ENCODE measurements around the gene EHHADH. TPM values are rescaled to one million over a fixed set of nuclear protein-coding genes. Genes with fewer than 3 reads are reported as not detected.
A peak's percentile ranks its signal among the peaks of the same experiment; 100 is the strongest.
"Not testable (repeated sequence)": the region's sequence is repeated elsewhere in the genome, so short reads cannot be mapped to it uniquely, and the experiment has no call there.

EHHADH gene
- 6.6 TPM for polyA plus RNA-seq (2013)

GRCh38 chr3:185253645-185254410 is at the start of gene EHHADH:
Gene EHHADH (minus strand): TSS chr3:185254049. CDS start chr3:185254022, 27 bp downstream.
- CTCF ChIA-PET = interaction anchor here (1.2 kb wide), 1 partner anchor 17 kb away, joined by 3 read pairs; no protein-coding TSS in a partner anchor
- Histone ChIP-seq H3K4me1 (ENCODE audit: control extremely low read depth in 1 of 4, control insufficient read depth in 4 of 4, insufficient read depth in 4 of 4, low read length in 3 of 4) (peaks cover 0 to 3% (median under 1%) of the 10 kb centered on the region in 4 experiments), H3K36me3 (ENCODE audit: control insufficient read depth in 4 of 4, insufficient read depth in 4 of 4, low read length in 3 of 4) (no peaks in the 10 kb centered on the region), H3K4me3 (ENCODE audit: control insufficient read depth in 1 of 7, extremely low read depth in 1 of 7, insufficient read depth in 4 of 7, low read depth in 2 of 7, low read length in 6 of 7) (peak within 1 kb of the TSS; percentile 56 to 93 (median 79)), H3K27ac (ENCODE audit: insufficient read depth in 1 of 2, low read depth in 1 of 2, low read length in 2 of 2, poor library complexity in 1 of 2, severe bottlenecking in 2 of 2) (peak within 1 kb of the TSS in 1 of 2 experiments; percentile 66), H3K9me3 (ENCODE audit: control extremely low read depth in 1 of 5, control insufficient read depth in 4 of 5, insufficient read depth in 2 of 5, low read depth in 1 of 5, low read length in 4 of 5) (peaks cover 0 to 3% (median 0%) of the 10 kb centered on the region in 5 experiments), H3K27me3 (replicated peaks in 2 of 5; ENCODE audit: control insufficient read depth in 4 of 5, insufficient read depth in 5 of 5, low read length in 4 of 5) (no peaks in the 10 kb centered on the region)
- 3% methylated on average over 46 of the region's 53 CpGs for WGBS (ENCODE audit: insufficient coverage)
- DNase-seq = peak; percentile 54 to 80 (median 63)
- POLR2A ChIA-PET = no interaction called here

- peak in 1 of 3 donors; percentile 13 for DNase-seq
- 100% methylated on average over 6 of the region's 10 CpGs for WGBS (ENCODE audit: insufficient coverage)
- H3K9me3 ChIP-seq (ENCODE audit: control extremely low read depth in 1 of 5, control insufficient read depth in 4 of 5, insufficient read depth in 2 of 5, low read depth in 1 of 5, low read length in 4 of 5); H3K27ac ChIP-seq (ENCODE audit: insufficient read depth in 1 of 2, low read depth in 1 of 2, low read length in 2 of 2, poor library complexity in 1 of 2, severe bottlenecking in 2 of 2); POLR2A ChIA-PET; H3K36me3 ChIP-seq (ENCODE audit: control insufficient read depth in 4 of 4, insufficient read depth in 4 of 4, low read length in 3 of 4); H3K27me3 ChIP-seq (replicated peaks in 2 of 5; ENCODE audit: control insufficient read depth in 4 of 5, insufficient read depth in 5 of 5, low read length in 4 of 5); H3K4me3 ChIP-seq (ENCODE audit: control insufficient read depth in 1 of 7, extremely low read depth in 1 of 7, insufficient read depth in 4 of 7, low read depth in 2 of 7, low read length in 6 of 7); H3K4me1 ChIP-seq (ENCODE audit: control extremely low read depth in 1 of 4, control insufficient read depth in 4 of 4, insufficient read depth in 4 of 4, low read length in 3 of 4): not testable (repeated sequence)
- CTCF ChIA-PET = interaction anchor here (1.7 kb wide), 1 partner anchor 8 kb away, joined by 4 read pairs; no protein-coding TSS in a partner anchor
These were observed 46.1 kb upstream of the EHHADH start for GRCh38 chr3:185299918-185300426.

GRCh38 chr3:185297867-185298266 is 44.0 kb upstream of the EHHADH start:
- WGBS (ENCODE audit: insufficient coverage) = 40% methylated on average over 3 of the region's 3 CpGs
- ChIA-PET POLR2A (no interaction called here), CTCF (no interaction called here)
- H3K4me1 ChIP-seq (ENCODE audit: control extremely low read depth in 1 of 4, control insufficient read depth in 4 of 4, insufficient read depth in 4 of 4, low read length in 3 of 4) = peaks cover 0 to 6% (median 0%) of the 10 kb centered on the region in 4 experiments
- peak; percentile 18 to 76 (median 53) for DNase-seq
- no peak overlapping the region for H3K27ac ChIP-seq (ENCODE audit: insufficient read depth in 1 of 2, low read depth in 1 of 2, low read length in 2 of 2, poor library complexity in 1 of 2, severe bottlenecking in 2 of 2)
- no peaks in the 10 kb centered on the region for H3K9me3 ChIP-seq (ENCODE audit: control extremely low read depth in 1 of 5, control insufficient read depth in 4 of 5, insufficient read depth in 2 of 5, low read depth in 1 of 5, low read length in 4 of 5)
- H3K4me3 ChIP-seq (ENCODE audit: control insufficient read depth in 1 of 7, extremely low read depth in 1 of 7, insufficient read depth in 4 of 7, low read depth in 2 of 7, low read length in 6 of 7) = no peak overlapping the region
- no peaks in the 10 kb centered on the region for H3K27me3 ChIP-seq (replicated peaks in 2 of 5; ENCODE audit: control insufficient read depth in 4 of 5, insufficient read depth in 5 of 5, low read length in 4 of 5)
- peaks cover 0 to 2% (median 0%) of the 10 kb centered on the region in 4 experiments for H3K36me3 ChIP-seq (ENCODE audit: control insufficient read depth in 4 of 4, insufficient read depth in 4 of 4, low read length in 3 of 4)

GRCh38 chr3:185292238-185292637 is 38.4 kb upstream of the EHHADH start:
- Histone ChIP-seq H3K9me3 (ENCODE audit: control extremely low read depth in 1 of 5, control insufficient read depth in 4 of 5, insufficient read depth in 2 of 5, low read depth in 1 of 5, low read length in 4 of 5) (no peaks in the 10 kb centered on the region), H3K27me3 (replicated peaks in 2 of 5; ENCODE audit: control insufficient read depth in 4 of 5, insufficient read depth in 5 of 5, low read length in 4 of 5) (no peaks in the 10 kb centered on the region), H3K4me1 (ENCODE audit: control extremely low read depth in 1 of 4, control insufficient read depth in 4 of 4, insufficient read depth in 4 of 4, low read length in 3 of 4) (no peaks in the 10 kb centered on the region), H3K4me3 (ENCODE audit: control insufficient read depth in 1 of 7, extremely low read depth in 1 of 7, insufficient read depth in 4 of 7, low read depth in 2 of 7, low read length in 6 of 7) (no peak overlapping the region), H3K36me3 (ENCODE audit: control insufficient read depth in 4 of 4, insufficient read depth in 4 of 4, low read length in 3 of 4) (peaks cover 0 to 6% (median 4%) of the 10 kb centered on the region in 4 experiments), H3K27ac (ENCODE audit: insufficient read depth in 1 of 2, low read depth in 1 of 2, low read length in 2 of 2, poor library complexity in 1 of 2, severe bottlenecking in 2 of 2) (no peak overlapping the region)
- CTCF ChIA-PET = interaction anchor here (0.7 kb wide), 1 partner anchor 28 kb away, joined by 3 read pairs; no protein-coding TSS in a partner anchor
- 92% methylated on average over 3 of the region's 7 CpGs for WGBS (ENCODE audit: insufficient coverage)
- POLR2A ChIA-PET = no interaction called here
- no peak for DNase-seq

GRCh38 chr3:185290266-185290665 is 36.4 kb upstream of the EHHADH start:
- no peak overlapping the region for H3K4me3 ChIP-seq (ENCODE audit: control insufficient read depth in 1 of 7, extremely low read depth in 1 of 7, insufficient read depth in 4 of 7, low read depth in 2 of 7, low read length in 6 of 7)
- H3K27ac ChIP-seq (ENCODE audit: insufficient read depth in 1 of 2, low read depth in 1 of 2, low read length in 2 of 2, poor library complexity in 1 of 2, severe bottlenecking in 2 of 2) = no peak overlapping the region
- 89% methylated on average over 1 of the region's 3 CpGs for whole genome bisulfite sequencing (ENCODE audit: insufficient coverage)
- DNase-seq = no peak
- ChIA-PET POLR2A (no interaction called here), CTCF (no interaction called here)
- H3K4me1 ChIP-seq (ENCODE audit: control extremely low read depth in 1 of 4, control insufficient read depth in 4 of 4, insufficient read depth in 4 of 4, low read length in 3 of 4) = no peaks in the 10 kb centered on the region
- H3K36me3 ChIP-seq (ENCODE audit: control insufficient read depth in 4 of 4, insufficient read depth in 4 of 4, low read length in 3 of 4) = peaks cover 2 to 7% (median 5%) of the 10 kb centered on the region in 4 experiments
- no peaks in the 10 kb centered on the region for H3K9me3 ChIP-seq (ENCODE audit: control extremely low read depth in 1 of 5, control insufficient read depth in 4 of 5, insufficient read depth in 2 of 5, low read depth in 1 of 5, low read length in 4 of 5)
- no peaks in the 10 kb centered on the region for H3K27me3 ChIP-seq (replicated peaks in 2 of 5; ENCODE audit: control insufficient read depth in 4 of 5, insufficient read depth in 5 of 5, low read length in 4 of 5)

- Histone ChIP-seq H3K27me3 (replicated peaks in 2 of 5; ENCODE audit: control insufficient read depth in 4 of 5, insufficient read depth in 5 of 5, low read length in 4 of 5) (no peaks in the 10 kb centered on the region), H3K4me3 (ENCODE audit: control insufficient read depth in 1 of 7, extremely low read depth in 1 of 7, insufficient read depth in 4 of 7, low read depth in 2 of 7, low read length in 6 of 7) (peak overlapping the region; percentile 54 to 96 (median 89)), H3K4me1 (ENCODE audit: control extremely low read depth in 1 of 4, control insufficient read depth in 4 of 4, insufficient read depth in 4 of 4, low read length in 3 of 4) (peaks cover 3 to 19% (median 14%) of the 10 kb centered on the region in 4 experiments), H3K27ac (ENCODE audit: insufficient read depth in 1 of 2, low read depth in 1 of 2, low read length in 2 of 2, poor library complexity in 1 of 2, severe bottlenecking in 2 of 2) (no peak overlapping the region), H3K9me3 (ENCODE audit: control extremely low read depth in 1 of 5, control insufficient read depth in 4 of 5, insufficient read depth in 2 of 5, low read depth in 1 of 5, low read length in 4 of 5) (peaks cover 0 to 2% (median 0%) of the 10 kb centered on the region in 5 experiments), H3K36me3 (ENCODE audit: control insufficient read depth in 4 of 4, insufficient read depth in 4 of 4, low read length in 3 of 4) (peaks cover 0 to 2% (median under 1%) of the 10 kb centered on the region in 4 experiments)
- POLR2A ChIA-PET = no interaction called here
- 71% methylated on average over 3 of the region's 9 CpGs for WGBS (ENCODE audit: insufficient coverage)
- DNase-seq = no peak
- CTCF ChIA-PET = no interaction called here
These were observed 29.6 kb upstream of the EHHADH start for GRCh38 chr3:185283374-185283935.
